ENCODE data around the gene RLIM. TPM values are rescaled to one million over a fixed set of nuclear protein-coding genes. Genes with fewer than 3 reads are reported as not detected.
A peak's percentile ranks its signal among the peaks of the same experiment; 100 is the strongest.

The RLIM gene
- polyA plus RNA-seq, 1 experiment = 32.7 TPM

- DNase-seq (ENCODE audit: low read depth, low spot score) = no peak
- Histone ChIP-seq H3K27me3 (ENCODE audit: control insufficient read depth, insufficient read depth, low read length) (no peaks in the 10 kb centered on the region), H3K27ac (ENCODE audit: low read depth, low read length) (no peak overlapping the region), H3K9me3 (ENCODE audit: control insufficient read depth, insufficient read depth, low read length) (no peaks in the 10 kb centered on the region), H3K4me3 (ENCODE audit: low read depth, low read length) (no peak overlapping the region)
- POLR2A ChIA-PET = no interaction called here
- CTCF ChIA-PET = no interaction called here
- TF ChIP-seq CTCF (IDR thresholded peaks at IDR 0.05; ENCODE audit: low read depth, low read length) = no peak
These were observed 28.7 kb downstream of the RLIM start for GRCh38 chrX:74585766-74586165.

- ChIA-PET POLR2A (no interaction called here), CTCF (interaction anchor here (0.6 kb wide), 1 partner anchor 273 kb away, joined by 4 read pairs; no protein-coding TSS in a partner anchor)
- no peak for TF ChIP-seq CTCF (IDR thresholded peaks at IDR 0.05; ENCODE audit: low read depth, low read length)
- Histone ChIP-seq H3K9me3 (ENCODE audit: control insufficient read depth, insufficient read depth, low read length) (no peaks in the 10 kb centered on the region), H3K27ac (ENCODE audit: low read depth, low read length) (peak overlapping the region; percentile 21), H3K4me3 (ENCODE audit: low read depth, low read length) (no peak overlapping the region), H3K27me3 (ENCODE audit: control insufficient read depth, insufficient read depth, low read length) (no peaks in the 10 kb centered on the region)
- peak; percentile 0 for DNase-seq (ENCODE audit: low read depth, low spot score)
These were observed 34.7 kb downstream of the RLIM start for GRCh38 chrX:74579597-74580198.

DNA sequence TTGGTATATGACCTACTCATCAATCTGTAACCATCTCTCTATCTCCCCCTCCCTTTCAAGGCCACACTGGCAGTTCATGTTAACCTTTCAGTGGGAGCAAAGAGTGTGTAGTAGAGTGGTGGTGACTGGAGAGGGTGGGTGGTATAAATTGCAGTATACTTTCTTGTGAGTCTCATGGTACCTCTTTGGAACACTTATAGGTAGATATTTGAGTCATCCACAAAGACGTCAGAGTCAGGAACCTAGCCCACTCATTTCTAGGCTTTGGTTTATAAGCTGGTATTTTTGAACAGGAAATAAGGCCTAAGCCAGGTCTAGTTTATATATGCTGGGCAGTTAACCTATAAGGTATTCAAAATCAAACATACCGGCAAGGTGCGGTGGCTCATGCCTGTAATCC lies 36.3 kb downstream of the RLIM start:
- H3K9me3 ChIP-seq (ENCODE audit: control insufficient read depth, insufficient read depth, low read length) = no peaks in the 10 kb centered on the region

DNA sequence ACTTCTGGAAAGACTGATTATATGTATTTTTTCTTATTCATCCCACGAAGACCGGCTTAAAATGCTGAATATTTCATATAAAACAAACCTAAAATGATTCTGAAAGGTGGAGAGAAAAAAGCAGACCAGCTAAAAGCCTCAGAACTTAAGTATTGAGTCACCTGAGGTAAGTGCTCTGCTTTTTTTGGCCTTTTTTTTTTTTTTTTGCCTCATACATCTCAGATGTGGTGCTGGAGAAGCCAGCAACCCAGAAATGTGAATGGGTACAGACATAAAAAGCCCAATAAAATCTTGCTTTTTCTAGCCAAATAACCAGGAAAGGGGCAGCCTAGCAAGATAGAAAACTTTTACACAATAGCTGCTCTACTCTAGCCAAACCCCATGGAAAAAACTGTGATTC lies 57.0 kb downstream of the RLIM start:
- no peak overlapping the region for H3K4me3 ChIP-seq (ENCODE audit: low read depth, low read length)
- ChIA-PET CTCF (no interaction called here), POLR2A (no interaction called here)
- H3K27ac ChIP-seq (ENCODE audit: low read depth, low read length) = no peak overlapping the region
- TF ChIP-seq CTCF (IDR thresholded peaks at IDR 0.05; ENCODE audit: low read depth, low read length) = no peak
- no peaks in the 10 kb centered on the region for H3K9me3 ChIP-seq (ENCODE audit: control insufficient read depth, insufficient read depth, low read length)
- DNase-seq (ENCODE audit: low read depth, low spot score) = no peak
- no peaks in the 10 kb centered on the region for H3K27me3 ChIP-seq (ENCODE audit: control insufficient read depth, insufficient read depth, low read length)

More for the DNA sequence above, 36.3 kb downstream of the RLIM start:
- no peak overlapping the region for H3K4me3 ChIP-seq (ENCODE audit: low read depth, low read length)
- ChIA-PET CTCF (no interaction called here), POLR2A (no interaction called here)
- DNase-seq (ENCODE audit: low read depth, low spot score) = no peak
- no peak overlapping the region for H3K27ac ChIP-seq (ENCODE audit: low read depth, low read length)
- no peaks in the 10 kb centered on the region for H3K27me3 ChIP-seq (ENCODE audit: control insufficient read depth, insufficient read depth, low read length)
- no peak for TF ChIP-seq CTCF (IDR thresholded peaks at IDR 0.05; ENCODE audit: low read depth, low read length)

DNA sequence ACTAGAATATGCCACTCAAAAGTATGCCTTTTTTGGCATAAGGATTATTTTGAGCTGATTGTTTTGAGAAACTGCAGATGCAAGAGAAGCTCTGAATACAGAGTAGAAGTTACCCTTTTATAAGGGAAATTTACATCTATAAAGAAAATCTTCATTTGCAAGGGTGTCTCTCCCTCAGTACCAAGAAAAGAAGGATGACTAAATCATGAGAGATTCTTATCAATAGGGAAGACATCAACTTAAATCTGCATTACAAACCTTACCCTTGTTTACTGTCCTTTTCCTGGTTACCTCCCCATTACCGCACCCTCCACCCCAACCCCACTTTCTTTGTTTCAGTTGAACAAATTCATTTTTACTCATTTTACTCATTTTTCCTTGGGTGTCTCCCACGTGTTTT lies 62.5 kb downstream of the RLIM start:
- no peak for DNase-seq (ENCODE audit: low read depth, low spot score)
- Histone ChIP-seq H3K4me3 (ENCODE audit: low read depth, low read length) (no peak overlapping the region), H3K27ac (ENCODE audit: low read depth, low read length) (no peak overlapping the region), H3K27me3 (ENCODE audit: control insufficient read depth, insufficient read depth, low read length) (no peaks in the 10 kb centered on the region), H3K9me3 (ENCODE audit: control insufficient read depth, insufficient read depth, low read length) (no peaks in the 10 kb centered on the region)
- CTCF ChIA-PET = interaction anchor here (0.6 to 1.1 kb wide), 3 partner anchors 65 to 202 kb away, joined by 3 read pairs; no protein-coding TSS in a partner anchor
- TF ChIP-seq CTCF (IDR thresholded peaks at IDR 0.05; ENCODE audit: low read depth, low read length) = no peak
- POLR2A ChIA-PET = no interaction called here
